Measurements from ENCODE around the gene CCDC12.

CCDC12 gene

DNA sequence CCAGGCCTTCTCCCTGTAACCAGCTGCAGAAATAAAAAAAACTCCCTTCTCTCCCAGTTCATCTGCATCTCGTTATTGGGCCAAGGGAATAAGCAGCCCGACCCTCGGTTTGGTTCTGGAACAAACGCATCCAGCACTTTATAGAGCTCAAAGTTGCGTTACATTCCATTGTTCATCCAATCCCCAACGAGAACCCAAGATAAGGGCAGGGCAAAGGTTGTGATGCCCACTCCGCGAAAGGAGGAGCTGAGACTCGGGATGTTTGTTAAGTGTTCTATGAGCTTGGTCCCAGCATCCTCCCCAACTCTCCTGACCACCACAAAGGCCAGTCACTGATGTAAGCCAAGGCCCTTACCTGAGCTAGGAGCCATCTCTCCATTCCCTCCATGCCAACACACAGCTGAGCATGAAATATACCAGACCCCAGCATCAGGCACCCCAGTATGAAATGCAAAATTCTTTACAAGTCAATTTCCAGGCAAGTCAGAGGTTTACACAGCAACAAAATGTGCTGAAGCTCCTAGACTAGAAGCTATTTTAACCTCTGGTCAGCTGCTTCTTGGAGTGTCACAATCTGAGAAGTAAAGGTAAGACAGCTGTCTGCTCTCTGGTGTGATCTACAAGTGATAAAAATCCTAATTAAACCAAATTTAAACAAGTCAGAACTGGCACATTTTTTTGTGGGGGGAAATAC, 17.9 kb downstream of the CCDC12 start:
- peaks cover 0 to 8% of the 10 kb centered on the region in 2 experiments for H3K36me3 ChIP-seq (ENCODE audit: control insufficient read depth in 1 of 2, insufficient read depth in 2 of 2, low read depth in 1 of 2, low read length in 2 of 2)

DNA sequence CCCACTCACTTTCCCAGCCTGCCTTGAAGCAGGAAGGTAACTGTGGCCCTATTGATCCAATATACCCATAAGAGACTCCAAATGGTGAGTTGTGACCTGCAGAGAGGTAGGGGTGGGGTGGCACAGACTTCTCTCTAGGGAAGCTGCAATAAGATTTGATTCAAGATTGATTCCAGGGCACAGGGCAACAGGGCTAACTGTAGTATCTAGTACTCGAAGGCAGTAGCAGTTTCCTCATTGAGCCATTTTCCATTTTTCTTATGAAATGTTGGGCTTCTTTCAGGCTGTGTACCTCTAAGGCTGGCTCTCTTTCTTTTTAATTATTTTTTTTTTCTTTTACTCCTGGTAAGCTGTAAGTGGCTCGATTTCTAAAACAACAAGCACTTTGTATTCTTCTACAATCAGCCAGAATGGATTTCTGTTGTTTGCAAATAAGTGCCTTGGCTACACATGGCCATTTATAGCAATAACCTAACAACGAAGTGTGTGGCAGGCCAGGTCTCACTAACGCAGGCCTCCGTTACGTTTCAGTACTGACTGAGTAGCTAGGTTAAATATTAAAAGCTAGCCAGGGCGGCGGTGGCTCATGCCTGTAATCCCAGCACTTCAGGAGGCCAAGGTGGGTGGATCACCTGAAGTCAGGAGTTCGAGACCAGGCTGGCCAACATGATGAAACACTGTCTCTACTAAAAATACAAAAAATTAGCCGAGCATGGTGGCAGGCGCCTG, 19.3 kb downstream of the CCDC12 start:
- Histone ChIP-seq H2BK15ac (ENCODE audit: low read depth, poor library complexity, severe bottlenecking) (no peak overlapping the region), H3K27ac (ENCODE audit: low read length, poor library complexity, severe bottlenecking) (no peak overlapping the region), H2BK12ac (ENCODE audit: low read length in 2 of 2) (no peak overlapping the region), H3K9ac (ENCODE audit: low read length) (no peak overlapping the region), H3K27me3 (ENCODE audit: control insufficient read depth in 1 of 2, insufficient read depth in 1 of 2, low read length in 2 of 2) (no peaks in the 10 kb centered on the region), H3K23ac (ENCODE audit: low read length in 2 of 2) (no peak overlapping the region), H2AK5ac (ENCODE audit: low read length, severe bottlenecking) (no peak overlapping the region), H3K4me3 (ENCODE audit: insufficient read depth in 1 of 2, low read depth in 1 of 2, low read length in 2 of 2) (no peak overlapping the region), H4K8ac (ENCODE audit: low read length) (no peak overlapping the region), H3K14ac (ENCODE audit: low read length in 2 of 2) (no peak overlapping the region), H2BK5ac (ENCODE audit: low read depth, low read length, poor library complexity, severe bottlenecking) (no peak overlapping the region), H4K91ac (ENCODE audit: low read length) (no peak overlapping the region), H3K4me1 (ENCODE audit: control insufficient read depth, insufficient read depth, low read depth, low read length) (peaks cover 32% of the 10 kb centered on the region), H3K18ac (ENCODE audit: low read depth in 1 of 2, low read length in 2 of 2) (no peak overlapping the region), H2BK120ac (ENCODE audit: low read depth, low read length) (no peak overlapping the region), H3K79me1 (replicated peaks; ENCODE audit: low read length, poor library complexity, severe bottlenecking) (peaks cover 1% of the 10 kb centered on the region), H3K4ac (ENCODE audit: low read depth in 1 of 2, low read length in 2 of 2) (no peak overlapping the region), H3K36me3 (ENCODE audit: control insufficient read depth in 1 of 2, insufficient read depth in 2 of 2, low read depth in 1 of 2, low read length in 2 of 2) (no peaks in the 10 kb centered on the region), H3K4me2 (ENCODE audit: low read length, poor library complexity, severe bottlenecking) (no peak overlapping the region), H2AFZ (ENCODE audit: low read depth, low read length) (no peak overlapping the region), H3K9me3 (ENCODE audit: control insufficient read depth, low read length) (no peaks in the 10 kb centered on the region)
- 88% methylated on average over 10 of the region's 11 CpGs for WGBS
- no peak for DNase-seq

More for the DNA sequence above, 17.9 kb downstream of the CCDC12 start:
- no peak overlapping the region for H3K9ac ChIP-seq (ENCODE audit: low read length)
- no peak overlapping the region for H3K4me3 ChIP-seq (ENCODE audit: insufficient read depth in 1 of 2, low read depth in 1 of 2, low read length in 2 of 2)
- H3K14ac ChIP-seq (ENCODE audit: low read length in 2 of 2), result no peak overlapping the region
- H2BK15ac ChIP-seq (ENCODE audit: low read depth, poor library complexity, severe bottlenecking), result no peak overlapping the region
- no peak overlapping the region for H3K4me2 ChIP-seq (ENCODE audit: low read length, poor library complexity, severe bottlenecking)
- 88% methylated on average over 9 of the region's 9 CpGs for WGBS
- H3K79me1 ChIP-seq (replicated peaks; ENCODE audit: low read length, poor library complexity, severe bottlenecking), result no peaks in the 10 kb centered on the region
- no peak overlapping the region for H3K27ac ChIP-seq (ENCODE audit: low read length, poor library complexity, severe bottlenecking)
- H2BK12ac ChIP-seq (ENCODE audit: low read length in 2 of 2), result no peak overlapping the region
- H2AFZ ChIP-seq (ENCODE audit: low read depth, low read length), result no peak overlapping the region
- no peak for DNase-seq
- no peak overlapping the region for H3K4ac ChIP-seq (ENCODE audit: low read depth in 1 of 2, low read length in 2 of 2)
- H2BK120ac ChIP-seq (ENCODE audit: low read depth, low read length), result no peak overlapping the region
- no peaks in the 10 kb centered on the region for H3K27me3 ChIP-seq (ENCODE audit: control insufficient read depth in 1 of 2, insufficient read depth in 1 of 2, low read length in 2 of 2)
- no peak overlapping the region for H4K91ac ChIP-seq (ENCODE audit: low read length)
- H3K4me1 ChIP-seq (ENCODE audit: control insufficient read depth, insufficient read depth, low read depth, low read length), result peaks cover 28% of the 10 kb centered on the region
- no peak overlapping the region for H3K18ac ChIP-seq (ENCODE audit: low read depth in 1 of 2, low read length in 2 of 2)
- H2AK5ac ChIP-seq (ENCODE audit: low read length, severe bottlenecking), result no peak overlapping the region
- H3K9me3 ChIP-seq (ENCODE audit: control insufficient read depth, low read length), result no peaks in the 10 kb centered on the region
- no peak overlapping the region for H2BK5ac ChIP-seq (ENCODE audit: low read depth, low read length, poor library complexity, severe bottlenecking)
- H4K8ac ChIP-seq (ENCODE audit: low read length), result no peak overlapping the region
- H3K23ac ChIP-seq (ENCODE audit: low read length in 2 of 2), result no peak overlapping the region

- Histone ChIP-seq H3K27ac (ENCODE audit: low read length, poor library complexity, severe bottlenecking) (no peak overlapping the region), H2AFZ (ENCODE audit: low read depth, low read length) (no peak overlapping the region), H3K79me1 (replicated peaks; ENCODE audit: low read length, poor library complexity, severe bottlenecking) (peaks cover 4% of the 10 kb centered on the region), H3K4ac (ENCODE audit: low read depth in 1 of 2, low read length in 2 of 2) (no peak overlapping the region), H2AK5ac (ENCODE audit: low read length, severe bottlenecking) (peak overlapping the region; percentile 45), H3K4me1 (ENCODE audit: control insufficient read depth, insufficient read depth, low read depth, low read length) (peaks cover 30% of the 10 kb centered on the region), H3K36me3 (ENCODE audit: control insufficient read depth in 1 of 2, insufficient read depth in 2 of 2, low read depth in 1 of 2, low read length in 2 of 2) (no peaks in the 10 kb centered on the region), H4K91ac (ENCODE audit: low read length) (no peak overlapping the region), H3K14ac (ENCODE audit: low read length in 2 of 2) (no peak overlapping the region), H4K8ac (ENCODE audit: low read length) (no peak overlapping the region), H3K9me3 (ENCODE audit: control insufficient read depth, low read length) (no peaks in the 10 kb centered on the region), H3K23ac (ENCODE audit: low read length in 2 of 2) (no peak overlapping the region), H3K18ac (ENCODE audit: low read depth in 1 of 2, low read length in 2 of 2) (no peak overlapping the region), H3K27me3 (ENCODE audit: control insufficient read depth in 1 of 2, insufficient read depth in 1 of 2, low read length in 2 of 2) (no peaks in the 10 kb centered on the region), H3K4me3 (ENCODE audit: insufficient read depth in 1 of 2, low read depth in 1 of 2, low read length in 2 of 2) (no peak overlapping the region), H2BK120ac (ENCODE audit: low read depth, low read length) (no peak overlapping the region), H3K9ac (ENCODE audit: low read length) (no peak overlapping the region), H2BK5ac (ENCODE audit: low read depth, low read length, poor library complexity, severe bottlenecking) (no peak overlapping the region), H3K4me2 (ENCODE audit: low read length, poor library complexity, severe bottlenecking) (no peak overlapping the region), H2BK12ac (ENCODE audit: low read length in 2 of 2) (no peak overlapping the region), H2BK15ac (ENCODE audit: low read depth, poor library complexity, severe bottlenecking) (no peak overlapping the region)
- 96% methylated on average over 3 of the region's 3 CpGs for WGBS
- DNase-seq, result peak; percentile 17
These were observed 20.7 kb downstream of the CCDC12 start for GRCh38 chr3:46955801-46956259.

DNA sequence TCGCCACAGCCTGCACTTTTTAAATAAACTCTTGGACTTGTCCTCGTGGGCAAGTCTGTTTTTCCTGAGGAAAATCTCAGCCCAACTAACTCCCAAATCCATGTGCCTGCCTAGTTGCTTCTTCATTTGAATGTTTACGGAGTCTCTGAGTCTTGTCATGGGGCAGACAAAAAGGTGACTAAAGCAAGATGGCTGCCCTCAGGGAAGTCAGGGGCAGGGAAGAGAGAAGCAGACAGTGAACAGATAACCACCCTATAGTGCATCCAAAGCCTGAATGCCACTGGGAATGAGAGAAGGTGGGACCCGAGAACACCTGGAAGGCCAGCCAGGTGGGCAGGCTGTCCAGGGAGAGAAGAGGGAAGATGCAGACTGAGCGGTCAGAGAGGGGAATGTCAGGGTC, 21.4 kb downstream of the CCDC12 start:
- H3K4me2 ChIP-seq (ENCODE audit: low read length, poor library complexity, severe bottlenecking), result no peak overlapping the region
- no peak overlapping the region for H4K8ac ChIP-seq (ENCODE audit: low read length)
- no peak overlapping the region for H2BK15ac ChIP-seq (ENCODE audit: low read depth, poor library complexity, severe bottlenecking)
- H3K4me1 ChIP-seq (ENCODE audit: control insufficient read depth, insufficient read depth, low read depth, low read length), result peaks cover 24% of the 10 kb centered on the region
- H3K79me1 ChIP-seq (replicated peaks; ENCODE audit: low read length, poor library complexity, severe bottlenecking), result peaks cover 4% of the 10 kb centered on the region
- H3K27ac ChIP-seq (ENCODE audit: low read length, poor library complexity, severe bottlenecking), result no peak overlapping the region
- DNase-seq, result no peak
- no peak overlapping the region for H2AK5ac ChIP-seq (ENCODE audit: low read length, severe bottlenecking)
- no peak overlapping the region for H2BK120ac ChIP-seq (ENCODE audit: low read depth, low read length)
- no peak overlapping the region for H2BK5ac ChIP-seq (ENCODE audit: low read depth, low read length, poor library complexity, severe bottlenecking)
- H3K36me3 ChIP-seq (ENCODE audit: control insufficient read depth in 1 of 2, insufficient read depth in 2 of 2, low read depth in 1 of 2, low read length in 2 of 2), result no peaks in the 10 kb centered on the region
- H3K4me3 ChIP-seq (ENCODE audit: insufficient read depth in 1 of 2, low read depth in 1 of 2, low read length in 2 of 2), result no peak overlapping the region
- H3K9me3 ChIP-seq (ENCODE audit: control insufficient read depth, low read length), result no peaks in the 10 kb centered on the region
- no peaks in the 10 kb centered on the region for H3K27me3 ChIP-seq (ENCODE audit: control insufficient read depth in 1 of 2, insufficient read depth in 1 of 2, low read length in 2 of 2)
- 98% methylated on average over 4 of the region's 5 CpGs for WGBS
- no peak overlapping the region for H2BK12ac ChIP-seq (ENCODE audit: low read length in 2 of 2)
- no peak overlapping the region for H3K23ac ChIP-seq (ENCODE audit: low read length in 2 of 2)
- H4K91ac ChIP-seq (ENCODE audit: low read length), result no peak overlapping the region
- no peak overlapping the region for H3K18ac ChIP-seq (ENCODE audit: low read depth in 1 of 2, low read length in 2 of 2)
- H3K9ac ChIP-seq (ENCODE audit: low read length), result no peak overlapping the region
- no peak overlapping the region for H3K4ac ChIP-seq (ENCODE audit: low read depth in 1 of 2, low read length in 2 of 2)
- H3K14ac ChIP-seq (ENCODE audit: low read length in 2 of 2), result no peak overlapping the region
- H2AFZ ChIP-seq (ENCODE audit: low read depth, low read length), result no peak overlapping the region
